ENCODE results near the gene ATP8B1. TPM values are rescaled to one million over a fixed set of nuclear protein-coding genes. Genes with fewer than 3 reads are reported as not detected.

Gene ATP8B1
- total RNA-seq, 2 donors from 2014 or later, result 33.5 to 103 TPM

DNA sequence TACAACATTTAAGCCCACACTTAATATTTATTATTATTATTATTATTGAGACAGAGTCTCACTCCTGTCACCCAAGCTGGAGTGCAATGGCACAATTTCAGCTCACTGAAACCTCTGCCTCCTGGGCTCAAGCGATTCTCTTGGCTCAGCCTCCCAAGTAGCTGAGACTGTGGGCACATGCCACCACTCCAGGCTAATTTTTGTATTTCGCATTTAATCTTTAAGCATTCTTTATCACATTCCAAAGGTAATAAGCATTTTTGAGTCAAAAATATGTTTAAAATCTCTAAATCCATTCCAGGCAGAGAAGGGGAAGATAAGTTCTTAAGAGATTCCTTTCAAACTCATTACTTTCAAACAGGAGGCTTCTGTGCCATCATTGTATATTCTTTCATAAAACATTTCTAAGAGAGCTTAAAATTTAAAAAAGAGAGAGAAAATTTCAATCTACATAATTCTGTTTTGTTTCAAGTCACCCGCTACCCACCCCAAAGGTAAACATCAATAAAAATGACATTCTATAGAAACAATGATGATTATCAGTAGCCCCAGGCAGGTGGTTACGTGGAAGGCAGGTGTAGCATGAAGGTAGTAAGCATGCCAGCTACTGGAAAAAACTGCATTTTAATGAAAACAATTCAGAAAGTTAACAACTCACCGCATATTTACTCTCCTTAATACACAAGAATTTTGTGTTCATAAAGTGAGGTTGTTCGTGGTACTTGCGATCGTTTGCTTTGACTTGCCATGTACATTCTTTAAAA lies 97.1 kb downstream of the ATP8B1 start:
- intact Hi-C loops (cut with DNase I), result no loop called here
- Histone ChIP-seq H3K4me1 (replicated peaks) (peaks cover 3% of the 10 kb centered on the region), H3K9me3 (no peaks in the 10 kb centered on the region), H3K27ac (peak overlapping the region; percentile 56 to 59), H3K4me3 (no peak overlapping the region), H3K36me3 (no peaks in the 10 kb centered on the region), H3K27me3 (replicated peaks; ENCODE audit: insufficient read depth) (no peaks in the 10 kb centered on the region)
- no peak for DNase-seq (ENCODE audit: low spot score)
- TF ChIP-seq POLR2A (IDR thresholded peaks at IDR 0.05) (no peak), POLR2AphosphoS5 (IDR thresholded peaks at IDR 0.05) (peak; percentile 49)
- WGBS, result 56% methylated on average over 8 of the region's 8 CpGs

DNA sequence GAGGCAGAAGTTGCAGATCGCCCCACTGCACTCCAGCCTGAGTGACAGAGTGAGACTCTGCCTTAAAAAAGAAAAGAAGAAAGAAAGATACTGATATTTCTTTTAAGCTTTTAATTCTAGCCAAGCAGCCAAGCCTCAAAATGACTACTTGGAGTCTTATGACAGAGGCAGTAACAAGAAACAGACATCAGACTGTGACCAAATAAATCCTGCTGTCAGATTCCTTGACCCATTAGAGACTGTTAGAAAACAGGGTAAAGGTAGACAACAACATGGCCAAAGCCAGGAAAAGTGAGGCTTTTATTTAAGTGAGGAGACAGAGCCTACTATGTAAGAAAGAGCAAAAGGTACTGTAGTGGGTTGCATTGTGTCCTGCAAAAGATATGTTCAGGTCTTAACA lies 98.1 kb downstream of the ATP8B1 start:
- H3K4me1 ChIP-seq (replicated peaks), result peaks cover 3% of the 10 kb centered on the region
- no peaks in the 10 kb centered on the region for H3K9me3 ChIP-seq
- no peaks in the 10 kb centered on the region for H3K36me3 ChIP-seq
- no peak overlapping the region for H3K4me3 ChIP-seq
- no peak for DNase-seq (ENCODE audit: low spot score)
- intact Hi-C loops (cut with DNase I), result no loop called here
- H3K27me3 ChIP-seq (replicated peaks; ENCODE audit: insufficient read depth), result no peaks in the 10 kb centered on the region
- TF ChIP-seq POLR2A (IDR thresholded peaks at IDR 0.05) (no peak), POLR2AphosphoS5 (IDR thresholded peaks at IDR 0.05) (no peak)
- TF ChIP-seq, protein P1, sequence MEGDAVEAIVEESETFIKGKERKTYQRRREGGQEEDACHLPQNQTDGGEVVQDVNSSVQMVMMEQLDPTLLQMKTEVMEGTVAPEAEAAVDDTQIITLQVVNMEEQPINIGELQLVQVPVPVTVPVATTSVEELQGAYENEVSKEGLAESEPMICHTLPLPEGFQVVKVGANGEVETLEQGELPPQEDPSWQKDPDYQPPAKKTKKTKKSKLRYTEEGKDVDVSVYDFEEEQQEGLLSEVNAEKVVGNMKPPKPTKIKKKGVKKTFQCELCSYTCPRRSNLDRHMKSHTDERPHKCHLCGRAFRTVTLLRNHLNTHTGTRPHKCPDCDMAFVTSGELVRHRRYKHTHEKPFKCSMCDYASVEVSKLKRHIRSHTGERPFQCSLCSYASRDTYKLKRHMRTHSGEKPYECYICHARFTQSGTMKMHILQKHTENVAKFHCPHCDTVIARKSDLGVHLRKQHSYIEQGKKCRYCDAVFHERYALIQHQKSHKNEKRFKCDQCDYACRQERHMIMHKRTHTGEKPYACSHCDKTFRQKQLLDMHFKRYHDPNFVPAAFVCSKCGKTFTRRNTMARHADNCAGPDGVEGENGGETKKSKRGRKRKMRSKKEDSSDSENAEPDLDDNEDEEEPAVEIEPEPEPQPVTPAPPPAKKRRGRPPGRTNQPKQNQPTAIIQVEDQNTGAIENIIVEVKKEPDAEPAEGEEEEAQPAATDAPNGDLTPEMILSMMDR (IDR thresholded peaks at IDR 0.05), result no peak
- H3K27ac ChIP-seq, result peak overlapping the region in 1 of 2 donors; percentile 59
- 100% methylated on average over 1 of the region's 1 CpG for WGBS

DNA sequence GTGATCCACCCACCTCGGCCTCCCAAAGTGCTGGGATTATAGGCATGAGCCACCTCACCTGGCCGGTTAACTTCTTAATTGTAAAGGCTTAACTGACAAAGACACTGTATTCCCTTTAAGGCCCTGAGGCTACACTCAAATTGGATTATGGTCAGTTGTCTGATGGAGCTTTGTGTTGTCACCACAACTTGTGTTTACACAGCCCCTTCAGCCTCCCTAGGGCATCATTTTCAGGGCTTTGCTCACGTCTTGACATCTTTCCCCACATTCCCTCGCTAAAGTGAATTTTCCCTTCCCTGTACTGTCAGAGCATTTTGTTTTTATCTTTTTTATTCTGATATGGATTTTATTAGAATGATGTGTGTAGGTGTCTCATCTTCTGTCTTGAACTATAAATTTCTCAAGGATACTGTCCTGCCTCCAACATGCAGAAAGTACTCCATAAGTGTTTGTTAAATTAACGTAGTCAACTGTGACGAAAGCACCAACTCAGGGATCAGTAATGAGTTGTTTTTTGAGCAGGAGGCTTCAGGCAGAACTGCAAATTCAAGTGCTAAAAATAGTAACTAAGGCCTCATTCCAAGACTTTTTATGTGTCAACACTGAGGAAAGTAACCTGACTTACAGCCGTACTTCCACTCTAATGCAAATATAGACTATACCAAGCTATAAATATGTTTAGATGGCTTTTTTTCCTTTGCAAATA lies 104.4 kb downstream of the ATP8B1 start:
- H3K4me3 ChIP-seq, result no peak overlapping the region
- peak overlapping the region; percentile 87 to 92 for H3K27ac ChIP-seq
- no peaks in the 10 kb centered on the region for H3K27me3 ChIP-seq (replicated peaks; ENCODE audit: insufficient read depth)
- H3K36me3 ChIP-seq, result no peaks in the 10 kb centered on the region
- intact Hi-C loops (cut with DNase I), result no loop called here
- H3K4me1 ChIP-seq (replicated peaks), result peaks cover 4% of the 10 kb centered on the region
- TF ChIP-seq, protein P1 (IDR thresholded peaks at IDR 0.05), result no peak
- peak; percentile 92 for TF ChIP-seq POLR2AphosphoS5 (IDR thresholded peaks at IDR 0.05)
- 30% methylated on average over 7 of the region's 7 CpGs for WGBS
- H3K9me3 ChIP-seq, result no peaks in the 10 kb centered on the region
- DNase-seq (ENCODE audit: low spot score), result peak; percentile 50

DNA sequence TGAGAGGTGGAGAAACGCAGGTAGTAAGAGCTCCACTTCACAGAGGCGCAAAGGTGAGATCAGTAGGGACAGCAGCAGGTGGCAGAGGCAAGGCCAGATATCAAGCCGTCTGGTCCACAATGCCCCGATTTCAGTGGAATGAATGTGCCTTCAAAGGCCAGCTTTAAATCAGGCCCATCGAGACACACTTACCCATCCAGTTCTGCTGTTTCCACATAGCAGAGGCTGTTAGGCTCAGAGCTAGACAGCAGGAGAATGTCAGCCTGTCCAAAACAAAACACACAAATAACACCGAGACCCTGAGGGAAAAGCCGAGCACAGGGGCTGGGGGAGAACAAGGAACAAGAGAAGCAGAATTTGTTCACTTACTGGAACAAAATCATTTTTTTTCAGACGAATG lies 105.7 kb downstream of the ATP8B1 start:
- Histone ChIP-seq H3K4me1 (replicated peaks) (peaks cover 4% of the 10 kb centered on the region), H3K27me3 (replicated peaks; ENCODE audit: insufficient read depth) (no peaks in the 10 kb centered on the region), H3K9me3 (no peaks in the 10 kb centered on the region), H3K36me3 (no peaks in the 10 kb centered on the region), H3K4me3 (no peak overlapping the region), H3K27ac (peak overlapping the region; percentile 87 to 92)
- WGBS, result 65% methylated on average over 8 of the region's 8 CpGs
- DNase-seq (ENCODE audit: low spot score), result no peak
- intact Hi-C loops (cut with DNase I), result no loop called here
- TF ChIP-seq, protein P1 (IDR thresholded peaks at IDR 0.05), result no peak
- TF ChIP-seq POLR2A (IDR thresholded peaks at IDR 0.05), result no peak
- TF ChIP-seq POLR2AphosphoS5 (IDR thresholded peaks at IDR 0.05), result no peak

DNA sequence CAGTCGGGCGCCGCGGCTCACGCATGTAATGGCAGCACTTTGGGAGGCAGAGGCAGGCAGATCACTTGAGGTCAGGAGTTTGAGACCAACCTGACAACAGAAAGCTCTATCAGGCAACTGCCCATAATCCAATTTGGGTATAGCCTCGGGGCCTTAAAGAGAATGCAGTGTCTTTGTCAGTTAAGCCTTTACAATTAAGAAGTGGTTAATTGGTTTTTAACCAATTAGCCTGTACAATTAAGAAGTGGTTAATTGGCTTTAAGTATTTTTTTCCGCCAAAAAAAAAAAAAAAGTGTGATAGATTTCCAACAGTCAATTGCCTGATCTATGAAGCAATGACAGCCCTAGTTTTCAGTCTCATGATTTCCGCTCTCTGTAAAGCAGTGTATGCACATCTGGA lies 106.8 kb downstream of the ATP8B1 start:
- no peak overlapping the region for H3K27ac ChIP-seq

More for the DNA sequence above, 106.8 kb downstream of the ATP8B1 start:
- Histone ChIP-seq H3K27me3 (replicated peaks; ENCODE audit: insufficient read depth) (no peaks in the 10 kb centered on the region), H3K4me1 (replicated peaks) (peaks cover 4% of the 10 kb centered on the region), H3K36me3 (no peaks in the 10 kb centered on the region), H3K4me3 (no peak overlapping the region), H3K9me3 (no peaks in the 10 kb centered on the region)
- intact Hi-C loops (cut with DNase I), result no loop called here
- no peak for TF ChIP-seq POLR2AphosphoS5 (IDR thresholded peaks at IDR 0.05)
- TF ChIP-seq POLR2A (IDR thresholded peaks at IDR 0.05), result no peak
- TF ChIP-seq, protein P1 (IDR thresholded peaks at IDR 0.05), result no peak
- WGBS, result 79% methylated on average over 8 of the region's 8 CpGs
- DNase-seq (ENCODE audit: low spot score), result no peak

Measured in prostate gland (tissue), 2 donors.